PC-9 (cell line): Measurements from ENCODE around the gene CNTNAP5. TPM values are rescaled to one million over a fixed set of nuclear protein-coding genes. Genes with fewer than 3 reads are reported as not detected.

Experiments used
- BruUV-seq: library from RNA; stranded (reverse); fragments of 400-500 nt; replicated peaks from 2 replicates; lab custom pipeline; 2021; lab: Mats Ljungman, UMichigan
- CTCF ChIA-PET: fragments of 300-600 bp; sonication (Branson Sonifier 250); formaldehyde crosslinking; loops from one replicate; lab custom pipeline; 2022; ENCODE audit warnings: antibody characterized with exemption; lab: Charles Lee
- POLR2A ChIA-PET: fragments of 300-600 bp; sonication (Branson Sonifier 250); formaldehyde crosslinking; loops from one replicate; lab custom pipeline; 2022; ENCODE audit warnings: antibody characterized with exemption; ENCODE audit not compliant: unreplicated experiment; lab: Charles Lee
- DNase-seq, 2 experiments: peaks; one replicate each; pipeline versions ENCODE4 v3.0.0 to v3.0.0-alpha.2; 2015 to 2022; ENCODE audit warnings: mixed read lengths in 1 of 2
- H2AFZ ChIP-seq: fragments of 200-600 bp; sonication (generic); 2 replicates; pipeline ENCODE4 v1.8.1; 2017; ENCODE audit warnings: antibody characterized with exemption
- H3F3A ChIP-seq: fragments of 200-600 bp; sonication (generic); 2 replicates; pipeline ENCODE4 v1.8.1; 2017; ENCODE audit warnings: antibody characterized with exemption, mild to moderate bottlenecking, low read depth; ENCODE audit not compliant: insufficient read depth
- H3K27ac ChIP-seq: fragments of 200-600 bp; sonication (generic); 2 replicates; pipeline ENCODE4 v1.6.1; 2016; ENCODE audit warnings: mixed run types
- H3K27me3 ChIP-seq: fragments of 200-600 bp; sonication (generic); 2 replicates; pipeline ENCODE4 v1.6.1; 2016; ENCODE audit warnings: low read depth, mixed run types; ENCODE audit not compliant: insufficient read depth
- H3K36me3 ChIP-seq: fragments of 200-600 bp; sonication (generic); 2 replicates; pipeline ENCODE4 v1.6.1; 2016; ENCODE audit warnings: low read depth, mixed run types
- H3K4me1 ChIP-seq: fragments of 200-600 bp; sonication (generic); replicated peaks from 2 replicates; pipeline ENCODE4 v1.6.1; 2016; ENCODE audit warnings: mixed run types; ENCODE audit not compliant: insufficient read depth
- H3K4me2 ChIP-seq: fragments of 200-600 bp; sonication (generic); 2 replicates; pipeline ENCODE4 v1.6.1; 2017; ENCODE audit warnings: mixed run types
- H3K4me3 ChIP-seq: fragments of 200-600 bp; sonication (generic); 2 replicates; pipeline ENCODE4 v1.6.1; 2016; ENCODE audit warnings: mixed run types
- H3K79me2 ChIP-seq: fragments of 200-600 bp; sonication (generic); 2 replicates; pipeline ENCODE4 v1.6.1; 2017; ENCODE audit warnings: low read depth, mixed run types
- H3K9me2 ChIP-seq: fragments of 200-600 bp; sonication (generic); 2 replicates; pipeline ENCODE4 v1.8.1; 2017; ENCODE audit warnings: mild to moderate bottlenecking; ENCODE audit not compliant: insufficient read depth
- H3K9me3 ChIP-seq: fragments of 200-600 bp; sonication (generic); 2 replicates; pipeline ENCODE4 v1.8.1; 2016; ENCODE audit warnings: low read depth; ENCODE audit not compliant: insufficient read depth
- H4K20me1 ChIP-seq: fragments of 200-600 bp; sonication (generic); 2 replicates; pipeline ENCODE4 v1.8.1; 2017; ENCODE audit not compliant: insufficient read depth
- EZH2 ChIP-seq: fragments of 200-600 bp; sonication (generic); IDR thresholded peaks from 2 replicates; pipeline ENCODE4 v1.8.0; 2017; ENCODE audit warnings: antibody characterized with exemption, low read depth
- intact Hi-C: fragments of 100-400 bp; cut with micrococcal nuclease; formaldehyde crosslinking; loops from one replicate; pipeline ENCODE4 v1.10.0; 2022; ENCODE audit not compliant: unreplicated experiment
- total RNA-seq: library from RNA; stranded (reverse); gene quantifications from 2 replicates; pipeline ENCODE4 v1.2.3, GENCODE V29; 2021
- TF ChIP-seq, protein P1 (sequence below): fragments of 200-600 bp; sonication (generic); conservative IDR thresholded peaks from 2 replicates; pipeline ENCODE4 v1.6.1; 2017; ENCODE audit warnings: mixed run types, antibody characterized with exemption, mild to moderate bottlenecking, moderate library complexity

The CNTNAP5 gene
- total RNA-seq, 1 experiment from 2014 or later: not detected

DNA sequence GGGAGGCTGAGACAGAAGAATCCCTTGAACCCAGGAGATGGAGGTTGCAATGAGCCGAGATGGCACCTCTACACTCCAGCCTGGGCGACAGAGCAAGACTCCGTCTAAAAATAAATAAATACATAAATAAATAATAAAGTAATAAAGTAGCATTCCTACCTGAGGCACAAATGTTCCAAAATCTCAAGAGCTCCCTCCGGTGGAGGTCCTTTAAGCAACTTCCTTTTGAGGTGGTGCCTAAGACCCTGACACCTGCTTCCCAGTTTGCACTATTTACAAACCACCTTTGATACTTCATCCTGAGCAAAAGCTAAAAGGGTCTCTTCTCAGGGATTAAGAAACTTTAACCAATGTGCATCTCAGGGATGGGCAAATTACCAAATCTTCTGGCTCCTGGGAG, 505.1 kb downstream of the CNTNAP5 start:
- H3K4me3 ChIP-seq: no peak overlapping the region
- POLR2A ChIA-PET: no interaction called here
- H3K4me2 ChIP-seq: no peak overlapping the region
- H3K36me3 ChIP-seq: no peaks in the 10 kb centered on the region
- H3K27ac ChIP-seq: no peak overlapping the region
- TF ChIP-seq, protein P1, sequence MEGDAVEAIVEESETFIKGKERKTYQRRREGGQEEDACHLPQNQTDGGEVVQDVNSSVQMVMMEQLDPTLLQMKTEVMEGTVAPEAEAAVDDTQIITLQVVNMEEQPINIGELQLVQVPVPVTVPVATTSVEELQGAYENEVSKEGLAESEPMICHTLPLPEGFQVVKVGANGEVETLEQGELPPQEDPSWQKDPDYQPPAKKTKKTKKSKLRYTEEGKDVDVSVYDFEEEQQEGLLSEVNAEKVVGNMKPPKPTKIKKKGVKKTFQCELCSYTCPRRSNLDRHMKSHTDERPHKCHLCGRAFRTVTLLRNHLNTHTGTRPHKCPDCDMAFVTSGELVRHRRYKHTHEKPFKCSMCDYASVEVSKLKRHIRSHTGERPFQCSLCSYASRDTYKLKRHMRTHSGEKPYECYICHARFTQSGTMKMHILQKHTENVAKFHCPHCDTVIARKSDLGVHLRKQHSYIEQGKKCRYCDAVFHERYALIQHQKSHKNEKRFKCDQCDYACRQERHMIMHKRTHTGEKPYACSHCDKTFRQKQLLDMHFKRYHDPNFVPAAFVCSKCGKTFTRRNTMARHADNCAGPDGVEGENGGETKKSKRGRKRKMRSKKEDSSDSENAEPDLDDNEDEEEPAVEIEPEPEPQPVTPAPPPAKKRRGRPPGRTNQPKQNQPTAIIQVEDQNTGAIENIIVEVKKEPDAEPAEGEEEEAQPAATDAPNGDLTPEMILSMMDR: no peak
- no peak for TF ChIP-seq EZH2
- CTCF ChIA-PET: no interaction called here
- H3K79me2 ChIP-seq: no peaks in the 10 kb centered on the region
- no peak for DNase-seq
- no peaks in the 10 kb centered on the region for H3K9me2 ChIP-seq
- H4K20me1 ChIP-seq: no peaks in the 10 kb centered on the region
- H3F3A ChIP-seq: no peaks in the 10 kb centered on the region
- H3K9me3 ChIP-seq: no peaks in the 10 kb centered on the region
- no peaks in the 10 kb centered on the region for H3K4me1 ChIP-seq
- H2AFZ ChIP-seq: no peak overlapping the region
- 0 out of 2 replicates have a peak, but pooled peaks cover 12% of the 10 kb centered on the region for H3K27me3 ChIP-seq
- intact Hi-C loops: no loop called here
- BruUV-seq: no TSS peak

DNA sequence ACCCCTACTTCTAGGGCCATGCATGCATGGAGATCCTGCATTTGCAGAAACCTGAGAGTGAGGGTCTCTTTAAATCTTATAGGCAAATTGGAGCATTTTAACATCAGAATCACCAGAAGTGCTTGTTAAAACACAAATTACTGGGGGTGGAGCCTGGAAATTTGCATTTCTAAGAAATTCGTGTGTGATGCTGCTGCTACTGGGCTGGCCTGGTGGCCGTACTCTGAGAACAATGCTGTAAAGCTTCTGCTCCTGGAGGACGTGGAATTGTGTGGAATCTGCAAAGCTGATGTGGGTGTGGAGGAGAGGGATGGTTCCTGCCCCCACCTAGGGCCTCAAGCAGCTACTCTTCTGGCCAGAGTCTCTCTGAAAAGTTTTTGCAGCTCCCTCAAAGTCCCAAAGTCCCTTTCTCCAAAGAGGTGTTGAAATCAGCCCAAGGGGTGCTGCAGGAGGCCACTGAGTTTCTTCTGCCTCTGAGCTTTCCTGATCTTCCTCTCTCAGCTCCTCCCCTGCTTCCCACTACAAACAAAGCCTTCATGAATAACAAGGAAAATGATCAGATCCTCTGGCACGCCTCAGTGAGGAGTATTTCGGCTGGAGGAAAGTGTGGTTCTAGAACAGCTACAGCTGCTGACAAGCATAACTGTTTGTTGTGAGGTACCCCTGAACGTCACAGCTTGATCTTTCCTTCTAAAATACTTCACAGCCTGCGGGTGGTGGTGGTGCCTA, 508.3 kb downstream of the CNTNAP5 start:
- intact Hi-C loops: no loop called here
- Histone ChIP-seq H3K27ac (no peak overlapping the region), H2AFZ (no peak overlapping the region), H3K4me1 (no peaks in the 10 kb centered on the region), H3K4me2 (no peak overlapping the region), H3F3A (no peaks in the 10 kb centered on the region), H4K20me1 (no peaks in the 10 kb centered on the region), H3K4me3 (no peak overlapping the region), H3K79me2 (no peaks in the 10 kb centered on the region), H3K36me3 (no peaks in the 10 kb centered on the region), H3K9me2 (no peaks in the 10 kb centered on the region), H3K27me3 (peaks cover 7% of the 10 kb centered on the region; the same call in 1 of the 2 replicates), H3K9me3 (no peaks in the 10 kb centered on the region)
- ChIA-PET CTCF (no interaction called here), POLR2A (no interaction called here)
- no TSS peak for BruUV-seq
- DNase-seq: no peak
- TF ChIP-seq EZH2: no peak
- TF ChIP-seq, protein P1: no peak

DNA sequence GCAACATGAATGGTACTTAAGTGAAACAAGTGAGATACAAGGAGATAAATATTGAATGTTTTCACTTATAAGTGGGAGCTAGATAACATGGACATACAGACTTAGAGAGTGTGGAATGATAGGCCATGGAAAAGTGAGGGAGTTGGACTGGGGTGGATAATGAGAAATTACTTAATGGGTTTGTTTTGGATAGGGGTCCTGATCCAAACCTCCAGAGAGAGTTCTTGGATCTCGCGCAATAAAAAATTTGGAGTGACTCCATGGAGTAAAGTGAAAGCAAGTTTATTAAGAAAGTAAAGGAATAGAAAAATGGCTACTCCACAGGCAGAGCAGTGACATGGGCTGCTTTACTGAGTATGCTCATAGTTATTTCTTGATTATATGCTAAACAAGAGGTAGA, 508.9 kb downstream of the CNTNAP5 start:
- ChIA-PET CTCF (no interaction called here), POLR2A (no interaction called here)
- H3K4me2 ChIP-seq: no peak overlapping the region
- H3K27ac ChIP-seq: no peak overlapping the region
- no peak overlapping the region for H3K4me3 ChIP-seq
- no peaks in the 10 kb centered on the region for H3K4me1 ChIP-seq
- H3F3A ChIP-seq: no peaks in the 10 kb centered on the region
- H3K9me2 ChIP-seq: no peaks in the 10 kb centered on the region
- no peaks in the 10 kb centered on the region for H3K79me2 ChIP-seq
- no peaks in the 10 kb centered on the region for H3K36me3 ChIP-seq
- BruUV-seq: no TSS peak
- H4K20me1 ChIP-seq: no peaks in the 10 kb centered on the region
- H3K9me3 ChIP-seq: no peaks in the 10 kb centered on the region
- H3K27me3 ChIP-seq: peaks cover 7% of the 10 kb centered on the region; the same call in 1 of the 2 replicates
- TF ChIP-seq, protein P1: no peak
- TF ChIP-seq EZH2: no peak
- no peak overlapping the region for H2AFZ ChIP-seq
- no peak for DNase-seq
- intact Hi-C loops: no loop called here
